ENCODE data around the gene ERAS.

- TF ChIP-seq POLR2A (IDR thresholded peaks at IDR 0.05) (no peak), CTCF (IDR thresholded peaks at IDR 0.05) (no peak)
These were observed 2.2 kb upstream of the ERAS start for GRCh38 chrX:48824066-48824465.
